DND-41 (cell line): Measurements from ENCODE around the gene APOL3.

Experiments
- CTCF ChIP-seq: IDR thresholded peaks from 2 replicates; pipeline ENCODE4 v1.5.1; 2012; ENCODE audit warnings: borderline replicate concordance, low read length, moderate library complexity, mild to moderate bottlenecking; ENCODE audit not compliant: poor library complexity, severe bottlenecking; ENCODE audit errors: extremely low read depth
- EZH2 ChIP-seq: IDR thresholded peaks from 3 replicates; pipeline ENCODE4 v1.6.1; 2012; ENCODE audit warnings: borderline replicate concordance, low read depth, mild to moderate bottlenecking, moderate library complexity, low read length, inconsistent platforms; ENCODE audit not compliant: severe bottlenecking

- TF ChIP-seq CTCF (no peak), EZH2 (no peak)
Observed at GRCh38 chr22:36163497-36163896, 2.9 kb upstream of the APOL3 start.
